ENCODE results near the gene SORCS2.

GRCh38 chr4:7328913-7329638, 136.7 kb downstream of the SORCS2 start:
- TF ChIP-seq CTCF (IDR thresholded peaks at IDR 0.05 in 4 of 5, conservative IDR thresholded peaks at IDR 0.05 in 1 of 5): no peak
- no peak for TF ChIP-seq POLR2A (IDR thresholded peaks at IDR 0.05)

Data from gastrocnemius medialis (tissue), 4 donors.